T-helper 22 cell (primary cell): Measurements from ENCODE around the gene NHLRC1.
A peak's percentile ranks its signal among the peaks of the same experiment; 100 is the strongest.
"Not testable (repeated sequence)": the region's sequence is repeated elsewhere in the genome, so short reads cannot be mapped to it uniquely, and the experiment has no call there.

Source experiments
- DNase-seq: peaks from one replicate; pipeline ENCODE4 v3.0.0-alpha.2; 2020; ENCODE audit warnings: low read depth

NHLRC1 gene

GRCh38 chr6:18122128-18123093, at the start of gene NHLRC1:
Gene NHLRC1 (minus strand): TSS chr6:18122677. CDS start chr6:18122606, 71 bp downstream.
- DNase-seq, result peak; percentile 16

- no peak for DNase-seq
These were observed 49.4 kb upstream of the NHLRC1 start for GRCh38 chr6:18171871-18172270.

- no peak for DNase-seq
These were observed 45.8 kb upstream of the NHLRC1 start for GRCh38 chr6:18168264-18168663.

- no peak for DNase-seq
These were observed 44.0 kb upstream of the NHLRC1 start for GRCh38 chr6:18166312-18167036.

- DNase-seq, result no peak
These were observed 43.3 kb upstream of the NHLRC1 start for GRCh38 chr6:18165751-18166150.

- no peak for DNase-seq
These were observed 39.9 kb upstream of the NHLRC1 start for GRCh38 chr6:18162401-18162800.

- DNase-seq, result no peak
These were observed 39.0 kb upstream of the NHLRC1 start for GRCh38 chr6:18161431-18161830.

GRCh38 chr6:18160911-18161310, 38.4 kb upstream of the NHLRC1 start:
- DNase-seq, result no peak

GRCh38 chr6:18155864-18156421, 33.5 kb upstream of the NHLRC1 start:
- DNase-seq, result peak; percentile 29

- DNase-seq, result peak; percentile 97
These were observed 32.8 kb upstream of the NHLRC1 start, which contains the start of gene KDM1B for GRCh38 chr6:18155150-18155863. Gene KDM1B (plus strand): TSS chr6:18155422. CDS start chr6:18159896, 4,474 bp downstream.

- no peak for DNase-seq
These were observed 32.2 kb upstream of the NHLRC1 start, which contains the start of gene TPMT for GRCh38 chr6:18154507-18155149. Gene TPMT (minus strand): TSS chr6:18155077. CDS start chr6:18149127, 5,950 bp downstream.

- DNase-seq, result no peak
These were observed 30.8 kb upstream of the NHLRC1 start for GRCh38 chr6:18153311-18153703.

GRCh38 chr6:18151801-18152200, 29.3 kb upstream of the NHLRC1 start:
- DNase-seq, result no peak

- DNase-seq, result not testable (repeated sequence)
These were observed 28.9 kb upstream of the NHLRC1 start for GRCh38 chr6:18151391-18151790.

GRCh38 chr6:18148304-18149025, 26.0 kb upstream of the NHLRC1 start:
- no peak for DNase-seq

- DNase-seq, result no peak
These were observed 25.1 kb upstream of the NHLRC1 start for GRCh38 chr6:18147616-18148015.

- no peak for DNase-seq
These were observed 24.7 kb upstream of the NHLRC1 start for GRCh38 chr6:18147160-18147559.

GRCh38 chr6:18142591-18142861, 20.0 kb upstream of the NHLRC1 start:
- DNase-seq, result no peak

- DNase-seq, result no peak
These were observed 19.5 kb upstream of the NHLRC1 start for GRCh38 chr6:18141805-18142590.
